HG03558 (cell line): ENCODE measurements around the gene SDC1.

ENCODE experiments used
- ATAC-seq: cut with Tn5 transposase; IDR thresholded peaks from one replicate; pipeline ENCODE4 v1.9.1; 2021; ENCODE audit warnings: moderate number of reproducible peaks; ENCODE audit not compliant: unreplicated experiment; ENCODE audit errors: extremely low read depth

SDC1 gene

DNA sequence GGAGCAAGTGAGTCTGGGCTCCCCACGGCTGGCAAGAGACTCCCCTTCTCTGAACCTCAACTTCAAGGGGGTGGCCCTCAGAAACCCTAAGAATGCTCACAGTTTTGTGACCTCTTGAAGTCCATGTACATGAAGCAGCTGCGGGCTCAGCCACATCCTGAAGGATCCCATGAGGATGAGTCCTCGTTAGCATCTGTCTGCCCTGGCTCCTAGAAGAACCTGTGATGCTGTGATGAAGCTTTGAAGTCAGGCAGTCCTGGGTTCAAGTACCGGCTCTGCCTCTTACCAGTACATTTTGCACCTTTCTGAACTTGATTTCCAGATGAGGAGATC is 38.1 kb downstream of the SDC1 start:
- ATAC-seq, result no peak

DNA sequence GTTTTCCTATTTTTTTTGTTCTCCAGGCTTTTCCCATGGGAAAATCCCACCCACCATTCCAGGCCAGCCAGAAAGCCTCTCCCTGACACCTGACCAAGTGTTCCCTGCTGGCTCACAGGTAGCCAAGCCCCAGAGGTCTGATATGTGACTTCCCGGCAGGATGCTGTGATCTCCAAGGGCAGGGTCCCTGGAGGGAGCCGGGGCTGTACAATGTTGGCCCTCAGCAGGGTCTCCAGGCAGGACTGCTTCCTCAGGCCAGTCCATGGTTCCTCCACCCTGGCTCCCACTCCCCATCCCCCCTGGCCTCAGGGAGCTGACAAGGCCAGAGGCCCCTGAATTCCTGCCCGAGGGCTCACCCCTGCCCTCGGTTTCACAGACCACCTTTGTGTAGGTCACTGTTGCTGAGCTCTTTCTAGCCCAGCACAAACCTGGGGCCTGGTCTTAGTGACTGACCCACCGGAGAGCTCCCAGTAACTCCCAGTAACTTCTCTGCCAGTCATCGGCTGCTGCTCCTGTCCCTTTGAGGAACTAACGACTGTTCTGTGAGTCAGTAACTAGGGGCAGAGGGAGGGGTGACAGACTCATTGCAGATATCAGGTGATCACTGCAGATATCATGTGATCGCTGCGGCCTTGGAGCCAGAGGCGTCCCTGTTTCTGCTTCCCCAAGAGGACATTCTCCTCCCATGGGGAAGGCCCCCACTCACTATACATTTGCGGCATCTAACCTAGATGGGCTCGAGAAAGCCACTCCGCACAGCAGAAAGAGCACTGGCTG is 38.7 kb downstream of the SDC1 start:
- ATAC-seq, result no peak

DNA sequence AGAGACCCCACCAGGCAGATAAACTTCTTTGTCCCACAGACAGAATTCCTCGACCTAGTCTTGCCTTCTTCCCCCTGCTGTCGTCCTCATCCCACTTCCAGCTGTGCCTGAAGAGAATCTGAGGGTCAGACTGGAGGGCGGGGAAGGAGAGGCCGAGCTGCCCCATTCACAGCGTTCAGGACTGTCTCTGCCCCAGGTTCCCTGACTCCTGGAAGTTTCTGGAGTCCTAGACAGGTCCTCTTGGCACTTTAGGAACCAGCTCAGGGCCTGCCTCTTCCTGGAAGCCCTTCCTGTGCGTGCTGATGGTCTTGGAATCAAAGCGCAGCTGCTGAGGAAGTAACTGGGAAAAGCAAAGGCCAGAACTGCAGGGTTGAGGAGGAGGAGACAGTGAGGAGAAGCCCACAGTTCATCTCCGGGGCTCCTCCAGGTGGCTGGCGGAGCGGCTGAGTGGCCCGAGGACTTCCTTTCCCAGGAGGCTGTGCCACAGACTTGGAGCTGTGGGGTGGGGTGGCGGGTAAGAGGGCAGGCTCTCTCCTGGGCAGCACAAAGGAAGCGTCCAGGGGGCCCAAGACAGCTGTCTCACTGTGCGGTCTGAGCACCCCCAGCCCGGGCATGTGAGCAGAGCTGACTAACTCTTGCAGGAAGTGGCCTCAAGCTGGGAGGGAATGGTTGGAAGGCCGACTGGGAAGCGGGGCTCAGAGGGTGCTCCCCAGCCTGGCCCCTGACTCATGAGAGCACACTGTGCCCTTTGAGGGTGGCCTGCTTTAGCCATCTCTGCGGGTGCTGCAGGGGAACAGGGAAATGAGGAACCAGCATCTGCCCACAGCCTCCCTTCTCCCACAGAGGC is 39.5 kb downstream of the SDC1 start:
- no peak for ATAC-seq

DNA sequence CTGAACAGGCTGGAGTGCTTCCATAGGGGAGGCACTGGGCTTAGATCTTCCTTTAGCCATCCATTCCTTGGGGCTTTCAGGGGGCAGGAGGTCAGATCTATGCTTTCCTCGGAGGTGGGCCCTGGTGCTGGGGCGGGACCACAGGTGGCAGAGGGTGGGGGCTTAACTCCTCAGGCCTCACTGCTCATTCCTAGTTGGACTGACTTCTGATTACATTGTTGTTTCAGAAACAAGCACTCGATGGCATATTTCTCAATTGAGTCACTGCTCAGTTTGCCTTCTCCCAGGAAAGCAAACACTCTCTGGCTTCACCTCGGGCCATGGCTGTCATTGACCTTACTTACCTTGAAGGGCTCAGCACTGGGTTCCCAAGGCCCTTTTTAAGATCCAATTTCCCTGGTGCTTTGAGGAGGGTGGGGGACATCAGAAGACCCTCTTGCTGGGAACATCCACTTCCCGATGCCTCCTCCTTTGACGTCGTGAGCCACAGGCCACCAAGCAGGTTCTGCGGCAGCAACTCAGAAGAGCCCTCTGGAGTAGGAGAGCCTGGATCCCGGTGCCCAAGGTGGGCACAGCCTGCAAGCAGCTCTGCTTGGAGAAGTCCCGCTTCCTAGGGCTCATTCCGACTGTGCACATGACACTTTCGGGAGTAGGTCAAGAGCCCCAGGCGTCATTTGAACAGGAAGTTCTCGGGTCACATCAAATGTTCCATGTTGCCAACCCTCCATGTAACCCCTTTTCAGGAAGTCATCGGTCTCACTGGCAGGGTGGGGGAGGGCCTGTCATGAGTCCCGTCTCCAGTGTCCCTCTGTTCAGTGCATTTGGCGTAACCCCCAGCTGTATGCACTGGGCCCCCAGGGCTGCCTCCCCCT is 40.6 kb downstream of the SDC1 start:
- ATAC-seq, result no peak

DNA sequence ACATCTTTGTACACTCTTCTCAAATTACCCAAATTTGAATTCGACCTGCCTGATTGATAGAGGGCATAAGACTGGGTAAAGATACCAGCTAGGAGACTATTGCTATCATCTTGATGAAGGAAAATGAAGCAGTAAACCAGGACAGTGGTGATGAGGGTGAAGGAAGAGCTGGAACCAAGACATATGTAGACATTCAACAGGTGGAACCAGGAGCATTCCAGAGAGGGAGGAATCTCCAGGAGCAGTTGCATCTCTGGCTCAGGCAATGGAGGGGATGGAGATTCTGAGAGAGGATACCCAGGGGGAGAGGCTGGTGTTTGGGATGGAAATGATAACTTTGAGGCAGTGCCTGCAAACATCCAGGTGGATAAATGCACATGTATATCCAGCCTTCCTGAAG is 41.6 kb downstream of the SDC1 start:
- ATAC-seq, result no peak

DNA sequence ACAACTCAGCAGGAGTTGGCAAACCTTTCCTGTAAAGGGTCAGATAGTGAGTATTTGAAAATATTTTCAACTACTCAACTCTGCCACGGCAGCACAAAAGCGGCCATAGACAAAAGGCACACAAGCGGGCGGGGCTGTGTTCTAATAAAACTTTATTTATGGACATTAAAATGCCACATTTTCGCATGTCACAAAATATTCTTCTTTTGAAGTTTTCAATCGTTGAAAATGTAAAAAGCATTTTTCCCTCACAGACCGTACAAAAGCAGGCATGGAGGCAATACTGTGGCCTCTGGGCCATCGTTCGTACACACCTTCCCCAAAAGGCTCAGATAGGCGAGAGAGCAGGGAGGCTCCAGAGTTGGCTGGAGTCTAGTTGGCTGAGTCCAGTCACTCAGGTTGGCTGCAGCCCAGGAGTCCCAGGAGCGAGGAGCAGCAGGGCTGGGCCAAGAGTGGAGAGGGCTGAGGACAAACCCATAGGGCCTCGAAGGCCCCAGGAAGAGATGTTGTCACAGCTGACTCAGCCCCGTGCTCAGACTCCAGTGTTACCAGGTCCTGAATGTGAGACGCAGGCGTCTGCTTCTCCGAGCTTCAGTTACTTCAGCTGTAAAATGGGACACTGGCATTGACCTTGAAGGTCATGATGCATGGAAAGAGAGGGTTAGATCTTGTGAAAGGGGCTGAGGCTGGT is 42.5 kb downstream of the SDC1 start:
- no peak for ATAC-seq

DNA sequence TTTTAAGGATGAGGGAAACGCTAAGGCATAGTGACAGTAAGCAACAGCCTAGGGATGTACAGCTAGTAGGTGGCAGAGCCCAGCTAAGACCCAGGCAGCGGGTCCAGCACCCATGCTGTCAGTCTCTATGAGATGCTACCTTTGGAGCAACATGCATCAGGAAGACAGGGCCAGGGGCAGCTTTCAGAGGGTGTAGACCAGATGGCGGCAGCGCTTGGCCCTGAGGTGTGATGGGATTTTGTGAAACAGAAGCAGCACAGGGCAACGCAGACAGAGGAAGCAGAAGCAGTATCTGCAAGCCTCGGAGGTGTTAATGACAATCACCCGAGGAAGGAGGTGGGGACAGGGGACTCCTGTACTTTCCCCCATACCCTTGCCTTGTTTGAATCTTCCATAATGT is 43.2 kb downstream of the SDC1 start:
- no peak for ATAC-seq

DNA sequence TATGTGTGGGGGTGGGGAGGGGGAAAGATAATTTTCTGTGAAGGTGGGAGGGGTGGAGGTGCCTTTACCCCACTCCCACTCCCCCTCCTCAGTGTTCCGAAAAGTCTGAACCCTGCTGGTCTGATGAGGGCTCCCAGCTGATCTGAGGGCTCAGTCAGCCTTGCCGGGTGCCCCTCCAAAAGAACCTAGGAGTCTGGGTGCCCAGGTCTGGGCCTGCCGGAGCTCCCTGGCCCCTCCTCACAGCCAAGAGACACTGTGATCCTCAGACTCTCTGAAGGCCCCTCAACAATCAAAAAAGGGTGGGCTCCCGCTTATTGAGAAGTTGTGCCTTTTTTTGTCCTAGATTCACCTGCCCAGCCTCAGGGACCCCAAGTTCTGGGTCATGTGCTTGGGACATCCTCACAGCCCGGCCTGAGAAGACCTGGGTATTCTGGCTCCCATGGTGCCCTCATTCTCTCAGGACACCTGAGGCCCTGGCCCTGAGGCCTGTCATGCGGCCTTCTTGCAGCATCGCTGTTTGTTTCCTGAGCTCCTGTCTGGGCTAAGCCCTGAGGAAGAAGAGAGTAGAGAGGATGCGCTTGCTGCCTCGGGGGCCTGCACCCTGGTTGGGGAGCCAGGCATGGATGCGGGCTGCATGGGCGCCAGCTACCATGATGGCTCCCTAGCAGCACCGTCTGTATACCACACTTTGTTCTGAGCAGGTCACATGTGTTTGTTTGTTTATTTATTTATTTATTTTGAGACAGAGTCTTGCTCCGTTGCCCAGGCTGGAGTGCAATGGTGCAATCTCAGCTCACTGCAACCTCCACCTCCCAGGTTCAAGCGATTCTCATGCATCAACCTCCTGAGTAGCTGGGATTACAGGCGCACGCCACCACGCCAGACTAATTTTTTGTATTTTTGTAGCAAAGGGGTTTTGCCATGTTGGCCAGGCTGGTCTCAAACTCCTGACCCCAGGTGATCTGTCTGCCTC is 44.0 kb downstream of the SDC1 start:
- ATAC-seq, result no peak

DNA sequence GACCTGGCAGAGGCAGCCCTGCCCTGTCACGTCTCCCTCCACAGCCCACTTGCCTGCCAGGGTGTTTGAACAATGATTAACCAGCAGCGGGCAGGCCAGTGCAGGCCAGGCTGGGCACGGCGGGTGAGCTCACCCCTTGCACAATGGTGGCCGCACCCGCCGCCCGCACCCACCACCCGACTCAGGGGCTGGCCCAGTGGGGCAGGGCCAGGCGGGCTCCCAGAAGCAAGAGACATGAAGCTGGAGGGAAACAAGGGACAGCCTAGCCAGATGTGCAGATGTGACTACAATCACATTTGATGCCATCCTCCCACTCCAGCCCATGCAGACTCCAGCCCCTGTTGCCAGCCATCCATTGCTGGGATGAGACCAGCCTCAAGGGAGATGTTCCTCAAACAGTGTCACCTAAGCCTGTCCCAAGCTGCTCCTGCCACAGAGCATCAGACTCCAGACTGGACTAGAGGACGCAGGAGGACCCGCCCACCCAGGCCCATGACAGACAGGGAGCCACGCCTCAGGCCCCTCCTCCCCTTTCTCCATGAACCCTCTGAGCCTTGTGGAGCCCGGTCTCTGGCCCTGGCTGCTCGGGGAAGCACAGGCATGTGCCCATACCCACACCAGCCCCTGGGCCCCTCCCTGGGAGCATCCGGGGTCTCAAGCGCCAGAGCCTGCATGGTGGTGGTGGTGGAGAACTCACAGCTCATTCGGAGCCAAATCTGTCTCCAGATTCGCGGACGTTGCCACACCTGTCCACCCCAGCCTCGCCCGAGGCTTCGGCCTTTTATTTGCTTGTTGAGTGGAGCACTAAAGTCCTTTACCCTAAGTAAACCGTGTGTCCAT is 45.0 kb downstream of the SDC1 start:
- ATAC-seq, result no peak

DNA sequence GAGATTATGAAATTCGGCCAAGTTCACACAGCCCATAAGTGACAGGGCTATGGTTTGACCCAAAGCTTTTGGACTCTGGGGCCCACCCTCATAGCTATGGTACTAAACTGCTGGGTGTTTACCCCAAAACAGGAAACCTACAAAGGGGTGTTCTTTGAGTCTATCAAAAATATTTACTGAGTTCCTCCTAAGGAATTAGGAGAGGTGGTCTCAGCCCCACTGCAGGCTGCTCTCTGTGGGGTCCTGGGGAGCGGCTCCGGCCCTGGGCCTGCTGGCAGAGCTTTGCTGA is 45.5 kb downstream of the SDC1 start:
- no peak for ATAC-seq

DNA sequence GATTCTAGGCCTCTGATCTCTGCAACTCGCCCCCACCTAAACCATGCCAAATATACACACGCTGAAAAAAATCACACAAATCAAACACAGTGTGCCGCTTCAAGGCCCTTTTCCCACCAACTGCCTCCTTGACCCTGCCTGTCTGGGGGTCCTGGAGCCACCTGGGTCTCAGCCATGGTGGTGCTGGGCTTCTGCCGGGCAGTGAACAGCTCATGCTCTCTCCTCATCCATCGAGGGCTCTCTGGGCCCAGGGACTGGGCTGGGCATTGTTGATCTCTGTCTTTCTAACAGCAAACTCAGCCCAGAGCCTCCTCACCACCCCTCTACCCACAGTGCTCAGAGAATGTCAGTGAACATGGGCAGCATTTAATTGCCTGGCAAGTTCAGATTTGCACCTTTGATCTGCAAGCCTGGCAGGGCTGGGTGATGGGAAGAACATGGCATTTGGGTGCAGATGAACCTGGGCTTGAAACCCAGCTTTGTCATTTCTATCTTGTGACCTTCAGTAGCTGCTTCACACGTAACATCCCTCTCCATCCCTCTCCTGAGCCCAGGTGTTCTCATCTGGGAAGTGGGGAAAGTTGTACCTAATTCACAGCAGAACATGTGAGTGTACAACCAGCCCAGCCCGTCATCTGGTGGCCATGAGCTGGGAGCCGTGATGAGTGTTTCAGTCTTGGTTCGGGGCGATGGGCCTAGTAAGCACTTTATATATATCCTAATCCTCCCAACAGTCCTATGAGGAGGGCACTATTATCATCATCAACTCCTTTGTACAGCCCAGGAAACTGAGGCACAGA is 46.1 kb downstream of the SDC1 start:
- ATAC-seq, result no peak

DNA sequence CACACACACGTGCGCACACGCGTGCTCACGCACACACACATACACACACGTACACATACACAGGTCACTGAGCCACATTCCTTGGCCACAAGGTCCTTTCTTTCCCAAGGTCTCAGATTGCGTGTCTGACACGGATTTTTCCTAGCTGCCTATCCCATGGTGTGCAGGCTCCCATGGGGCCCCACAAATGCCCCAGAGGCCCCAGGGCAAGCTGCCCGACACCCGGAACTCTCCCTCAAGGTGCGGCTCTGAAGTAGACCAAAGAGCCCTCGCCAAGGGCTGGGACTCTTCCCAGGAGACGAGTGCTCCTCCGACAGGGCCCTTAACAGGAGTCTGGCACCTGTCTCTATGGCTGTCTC is 46.7 kb downstream of the SDC1 start:
- ATAC-seq, result no peak

DNA sequence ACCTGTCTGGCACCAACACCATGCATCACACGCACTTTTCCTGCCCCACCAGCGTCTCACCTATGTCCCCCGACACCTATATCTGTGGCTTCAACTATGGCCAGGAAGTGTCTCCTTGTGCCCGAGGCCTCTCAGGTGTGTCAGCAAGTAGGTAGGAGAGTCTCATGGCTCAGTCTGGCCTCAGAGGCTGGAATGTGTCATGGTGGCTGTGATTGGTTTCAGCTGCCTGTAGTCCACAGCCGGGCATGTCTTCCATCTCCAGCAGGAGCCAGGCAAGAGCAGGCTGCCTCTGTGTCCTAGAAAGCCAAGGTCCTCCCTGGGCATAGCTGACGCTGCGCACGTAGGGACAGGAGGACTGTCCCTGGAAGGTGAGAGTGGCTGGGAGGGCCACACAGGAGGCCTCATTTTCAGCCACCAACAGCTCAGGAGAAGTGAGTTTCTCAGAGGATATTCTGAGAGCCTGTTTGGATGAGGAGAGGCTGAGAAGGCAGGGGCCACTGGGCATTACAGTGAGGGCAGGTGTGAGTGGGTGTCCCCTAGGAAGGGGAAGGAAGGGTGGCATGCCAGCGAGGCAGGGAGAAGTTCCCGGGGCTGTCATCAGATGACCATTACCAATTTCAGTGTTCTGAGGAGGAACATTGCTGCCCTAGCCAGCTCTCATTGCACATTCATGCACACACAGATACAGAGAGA is 47.2 kb downstream of the SDC1 start:
- no peak for ATAC-seq

DNA sequence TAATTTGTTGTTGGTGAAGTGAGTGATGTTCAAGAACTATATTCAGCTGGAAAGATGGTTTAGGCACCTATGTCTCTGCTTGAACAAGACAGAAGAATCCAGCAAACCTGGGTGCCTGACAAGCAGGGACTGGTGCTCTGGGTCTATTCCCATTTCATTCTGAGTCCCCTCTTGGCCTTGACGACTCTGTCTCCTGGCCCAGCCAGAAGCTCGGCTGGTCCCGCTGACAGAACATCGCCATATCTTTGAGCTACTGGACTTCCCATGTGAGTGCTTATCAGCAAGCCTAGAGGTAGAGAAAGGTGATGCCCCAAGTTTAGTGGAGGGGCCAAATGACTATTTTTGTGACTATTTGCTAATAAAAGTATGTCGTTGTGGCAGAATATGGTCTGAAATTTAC is 48.2 kb downstream of the SDC1 start:
- ATAC-seq, result no peak

DNA sequence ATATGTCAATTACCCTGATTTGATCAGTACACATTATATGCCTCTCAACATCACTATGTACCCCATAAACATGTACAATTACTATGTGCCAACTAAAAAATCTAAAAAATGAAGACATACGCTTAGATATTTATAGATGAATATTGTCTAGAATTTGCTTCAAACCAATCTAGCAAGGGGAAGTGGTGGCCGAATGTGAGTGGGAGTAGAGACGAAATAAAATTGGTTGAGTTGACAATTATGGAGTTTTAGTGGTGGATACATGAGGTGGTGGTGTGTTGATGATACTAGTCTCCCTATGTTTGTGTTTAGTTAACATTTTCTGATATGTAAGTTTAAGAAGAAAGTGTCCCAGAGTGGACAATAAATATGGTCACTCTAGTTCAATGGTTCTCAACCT is 49.0 kb downstream of the SDC1 start:
- no peak for ATAC-seq

DNA sequence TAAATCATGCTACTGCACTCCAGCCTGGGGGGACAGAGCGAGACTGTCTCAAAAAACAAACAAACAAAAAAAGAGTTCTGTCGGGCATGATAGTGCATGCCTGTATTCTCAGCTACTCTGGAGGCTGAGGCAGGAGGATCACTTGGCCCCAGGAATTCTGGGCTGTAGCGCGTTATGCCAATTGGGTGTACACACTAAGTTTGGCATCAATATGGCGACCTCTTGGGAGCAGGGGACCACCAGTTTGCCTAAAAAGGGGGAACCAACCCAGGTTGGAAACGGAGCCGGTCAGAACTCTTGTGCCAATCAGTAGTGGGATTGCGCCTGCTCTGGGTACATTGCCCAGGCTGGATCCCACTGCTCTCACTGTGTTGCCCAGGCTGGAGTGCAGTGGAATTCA is 49.7 kb downstream of the SDC1 start:
- ATAC-seq, result no peak

DNA sequence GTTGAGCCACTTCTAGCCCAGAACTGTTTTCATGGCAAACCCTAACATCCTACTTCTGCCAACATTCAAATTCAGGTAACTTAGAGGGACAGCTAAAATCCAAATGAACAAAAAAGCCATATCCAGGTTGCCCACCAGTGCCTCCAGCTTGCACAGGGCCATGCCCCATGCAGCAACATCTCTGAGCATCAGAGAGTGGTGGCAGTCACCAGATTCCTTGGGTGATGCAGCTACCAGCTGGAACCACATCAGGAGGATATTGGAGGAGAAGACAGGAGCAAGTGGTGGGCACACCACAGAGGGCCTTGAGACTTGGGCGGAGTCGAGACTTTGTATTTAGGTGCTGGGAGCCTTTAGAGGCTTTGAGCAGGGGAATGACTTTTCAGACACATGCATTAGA is 50.5 kb downstream of the SDC1 start:
- ATAC-seq, result no peak
